ENCODE data around the gene FBXW4. TPM values are rescaled to one million over a fixed set of nuclear protein-coding genes. Genes with fewer than 3 reads are reported as not detected.
A peak's percentile ranks its signal among the peaks of the same experiment; 100 is the strongest.

The FBXW4 gene
- total RNA-seq, 1 donor from 2014 or later: 87.2 TPM

GRCh38 chr10:101625821-101626412 lies 69.1 kb downstream of the FBXW4 start:
- no peak for ATAC-seq
- intact Hi-C loops (cut with DNase I): no loop called here
- no peak for DNase-seq (ENCODE audit: low spot score)

GRCh38 chr10:101624526-101625102 lies 70.4 kb downstream of the FBXW4 start:
- DNase-seq (ENCODE audit: low spot score): no peak
- ATAC-seq: no peak
- intact Hi-C loops (cut with DNase I): no loop called here

GRCh38 chr10:101623528-101623927 lies 71.4 kb downstream of the FBXW4 start:
- intact Hi-C loops (cut with DNase I): no loop called here
- ATAC-seq (no peak), DNase-seq (ENCODE audit: low spot score) (no peak)

- intact Hi-C loops (cut with DNase I): no loop called here
- DNase-seq (ENCODE audit: low spot score) (no peak), ATAC-seq (no peak)
These were observed 75.0 kb downstream of the FBXW4 start for GRCh38 chr10:101619983-101620382.

- no peak for DNase-seq (ENCODE audit: low spot score)
- intact Hi-C loops (cut with DNase I): no loop called here
These were observed 76.1 kb downstream of the FBXW4 start for GRCh38 chr10:101618871-101619270.

GRCh38 chr10:101617824-101618568 lies 77.0 kb downstream of the FBXW4 start:
- no peak for ATAC-seq
- no peak for DNase-seq (ENCODE audit: low spot score)
- intact Hi-C loops (cut with DNase I): no loop called here

More at GRCh38 chr10:101618871-101619270, 76.1 kb downstream of the FBXW4 start:
- ATAC-seq: no peak

- no peak for ATAC-seq
- DNase-seq (ENCODE audit: low spot score): no peak
- intact Hi-C loops (cut with DNase I): no loop called here
These were observed 77.7 kb downstream of the FBXW4 start for GRCh38 chr10:101617102-101617823.

- ATAC-seq: no peak
- no peak for DNase-seq (ENCODE audit: low spot score)
- intact Hi-C loops (cut with DNase I): no loop called here
These were observed 78.4 kb downstream of the FBXW4 start for GRCh38 chr10:101616415-101617101.

- ATAC-seq (no peak), DNase-seq (ENCODE audit: low spot score) (no peak)
- intact Hi-C loops (cut with DNase I): no loop called here
These were observed 79.3 kb downstream of the FBXW4 start for GRCh38 chr10:101615525-101616116.

GRCh38 chr10:101614663-101615524 lies 80.1 kb downstream of the FBXW4 start:
- intact Hi-C loops (cut with DNase I): no loop called here
- no peak for ATAC-seq
- DNase-seq (ENCODE audit: low spot score): no peak

- no peak for DNase-seq (ENCODE audit: low spot score)
- ATAC-seq: no peak
- intact Hi-C loops (cut with DNase I): no loop called here
These were observed 81.3 kb downstream of the FBXW4 start for GRCh38 chr10:101613646-101614045.

- DNase-seq (ENCODE audit: low spot score) (no peak), ATAC-seq (no peak)
- intact Hi-C loops (cut with DNase I): no loop called here
These were observed 82.1 kb downstream of the FBXW4 start for GRCh38 chr10:101612872-101613271.

GRCh38 chr10:101612086-101612485 lies 82.9 kb downstream of the FBXW4 start:
- intact Hi-C loops (cut with DNase I): no loop called here
- no peak for DNase-seq (ENCODE audit: low spot score)
- no peak for ATAC-seq

GRCh38 chr10:101611096-101611905 lies 83.7 kb downstream of the FBXW4 start:
- ATAC-seq (peak; percentile 29), DNase-seq (ENCODE audit: low spot score) (no peak)
- intact Hi-C loops (cut with DNase I): no loop called here

- intact Hi-C loops (cut with DNase I): loop anchor here (5.0 kb wide), 1 partner anchor 168 kb away; the partner anchor contains the start of gene FGF8
- no peak for DNase-seq (ENCODE audit: low spot score)
These were observed 85.5 kb downstream of the FBXW4 start for GRCh38 chr10:101609481-101609880.

GRCh38 chr10:101607124-101607523 lies 87.8 kb downstream of the FBXW4 start:
- no peak for ATAC-seq
- no peak for DNase-seq (ENCODE audit: low spot score)
- intact Hi-C loops (cut with DNase I): loop anchor here (5.0 kb wide), 1 partner anchor 170 kb away; the partner anchor contains the start of gene FGF8

More at GRCh38 chr10:101609481-101609880, 85.5 kb downstream of the FBXW4 start:
- ATAC-seq: no peak

Measured in sciatic nerve (tissue), 2 donors.